Measurements from ENCODE around the gene APOF. TPM values are rescaled to one million over a fixed set of nuclear protein-coding genes. Genes with fewer than 3 reads are reported as not detected.

Gene APOF
- total and polyA plus RNA-seq, 2 of the 13 experiments (the other 11 are each of a cell fraction or from before 2014, with no cell fraction given) = 3.3 to 23.9 TPM

DNA sequence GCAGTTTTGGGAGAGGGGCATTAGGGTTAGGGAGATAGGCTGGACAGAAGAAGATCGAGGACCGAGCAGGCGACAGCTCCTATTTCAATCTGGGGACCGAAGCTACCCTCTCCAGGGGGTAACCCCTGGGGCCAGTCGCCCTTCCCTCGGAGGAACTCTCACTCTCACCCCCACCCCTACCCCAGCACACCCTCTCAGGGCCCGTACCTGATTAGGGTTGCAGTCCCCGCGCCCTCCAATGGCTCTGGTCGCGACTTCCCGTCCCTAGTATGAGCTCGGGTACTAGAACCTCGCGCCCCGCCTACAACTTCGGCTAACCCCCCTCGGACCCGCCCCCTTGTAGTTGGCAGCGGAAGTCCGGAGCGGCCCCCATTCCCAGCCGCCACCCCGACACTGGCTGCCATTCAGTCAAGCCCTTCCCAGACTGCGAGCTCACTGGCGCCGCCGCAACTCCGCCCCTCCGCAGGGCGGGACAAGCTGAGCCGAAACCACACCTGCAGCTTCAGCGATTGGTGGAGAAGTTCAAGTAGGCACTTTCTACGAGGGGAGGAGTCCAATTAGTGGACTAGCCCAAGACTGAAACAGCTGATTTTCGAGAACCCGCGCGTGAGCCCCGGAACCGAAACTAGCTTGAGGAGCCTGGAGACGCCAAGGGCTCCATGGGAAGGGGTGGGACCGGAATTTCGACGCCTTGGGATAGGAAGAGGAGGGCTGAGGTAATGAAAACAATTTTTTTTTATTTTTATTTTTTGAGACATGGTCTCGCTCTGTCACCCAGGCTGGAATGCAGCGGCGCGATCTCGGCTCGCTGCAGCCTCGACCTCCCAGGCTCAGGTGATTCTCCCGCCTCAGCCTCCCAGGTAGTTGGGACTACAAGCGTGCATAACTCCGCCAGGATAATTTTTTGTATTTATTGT, 2.5 kb downstream of the APOF start, which contains the start of gene STAT2 (continued):
- TF ChIP-seq GABPA (IDR thresholded peaks at IDR 0.05; ENCODE audit: low read depth, low read length) (peak; percentile 65), GABPA (CRISPR knock-in tag; IDR thresholded peaks at IDR 0.05; ENCODE audit: low read depth) (peak; percentile 88), ZNF143 (CRISPR knock-in tag; IDR thresholded peaks at IDR 0.05) (peak; percentile 83), HMGXB3 (CRISPR knock-in tag; IDR thresholded peaks at IDR 0.05; ENCODE audit: borderline replicate concordance) (0 out of 2 replicates have a peak, but pooled peaks have one; percentile 13), SIN3A (IDR thresholded peaks at IDR 0.05; ENCODE audit: borderline replicate concordance, low read depth, low read length) (peak; percentile 77; the same call in 1 of the 2 replicates), NFYB (CRISPR knock-in tag; IDR thresholded peaks at IDR 0.05) (peak; percentile 89), THAP11 (CRISPR knock-in tag; IDR thresholded peaks at IDR 0.05) (peak; percentile 82), GLI4 (CRISPR knock-in tag; IDR thresholded peaks at IDR 0.05; ENCODE audit: borderline replicate concordance) (no peak), HNRNPL (IDR thresholded peaks at IDR 0.05; ENCODE audit: low read depth, low read length) (0 out of 2 replicates have a peak, but pooled peaks have one; percentile 27), ZMAT3 (CRISPR knock-in tag; conservative IDR thresholded peaks at IDR 0.05) (peak; percentile 72), KLF12 (CRISPR knock-in tag; IDR thresholded peaks at IDR 0.05; ENCODE audit: borderline replicate concordance) (peak; percentile 44; the same call in 1 of the 2 replicates), ZSCAN12 (CRISPR knock-in tag; IDR thresholded peaks at IDR 0.05) (0 out of 2 replicates have a peak, but pooled peaks have one; percentile 39)
- TF ChIP-seq, protein P1, sequence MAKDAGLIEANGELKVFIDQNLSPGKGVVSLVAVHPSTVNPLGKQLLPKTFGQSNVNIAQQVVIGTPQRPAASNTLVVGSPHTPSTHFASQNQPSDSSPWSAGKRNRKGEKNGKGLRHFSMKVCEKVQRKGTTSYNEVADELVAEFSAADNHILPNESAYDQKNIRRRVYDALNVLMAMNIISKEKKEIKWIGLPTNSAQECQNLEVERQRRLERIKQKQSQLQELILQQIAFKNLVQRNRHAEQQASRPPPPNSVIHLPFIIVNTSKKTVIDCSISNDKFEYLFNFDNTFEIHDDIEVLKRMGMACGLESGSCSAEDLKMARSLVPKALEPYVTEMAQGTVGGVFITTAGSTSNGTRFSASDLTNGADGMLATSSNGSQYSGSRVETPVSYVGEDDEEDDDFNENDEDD (CRISPR knock-in tag; IDR thresholded peaks at IDR 0.05; ENCODE audit: borderline replicate concordance) = no peak
- TF ChIP-seq, protein P2, sequence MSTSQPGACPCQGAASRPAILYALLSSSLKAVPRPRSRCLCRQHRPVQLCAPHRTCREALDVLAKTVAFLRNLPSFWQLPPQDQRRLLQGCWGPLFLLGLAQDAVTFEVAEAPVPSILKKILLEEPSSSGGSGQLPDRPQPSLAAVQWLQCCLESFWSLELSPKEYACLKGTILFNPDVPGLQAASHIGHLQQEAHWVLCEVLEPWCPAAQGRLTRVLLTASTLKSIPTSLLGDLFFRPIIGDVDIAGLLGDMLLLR (CRISPR knock-in tag; IDR thresholded peaks at IDR 0.05) = 0 out of 2 replicates have a peak, but pooled peaks have one; percentile 62
- TF ChIP-seq, protein P3, sequence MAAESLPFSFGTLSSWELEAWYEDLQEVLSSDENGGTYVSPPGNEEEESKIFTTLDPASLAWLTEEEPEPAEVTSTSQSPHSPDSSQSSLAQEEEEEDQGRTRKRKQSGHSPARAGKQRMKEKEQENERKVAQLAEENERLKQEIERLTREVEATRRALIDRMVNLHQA (CRISPR knock-in tag; IDR thresholded peaks at IDR 0.05) = no peak
- TF ChIP-seq, protein P4, sequence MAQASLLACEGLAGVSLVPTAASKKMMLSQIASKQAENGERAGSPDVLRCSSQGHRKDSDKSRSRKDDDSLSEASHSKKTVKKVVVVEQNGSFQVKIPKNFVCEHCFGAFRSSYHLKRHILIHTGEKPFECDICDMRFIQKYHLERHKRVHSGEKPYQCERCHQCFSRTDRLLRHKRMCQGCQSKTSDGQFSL (CRISPR knock-in tag; IDR thresholded peaks at IDR 0.05) = 0 out of 2 replicates have a peak, but pooled peaks have one; percentile 41
- TF ChIP-seq, protein P5, sequence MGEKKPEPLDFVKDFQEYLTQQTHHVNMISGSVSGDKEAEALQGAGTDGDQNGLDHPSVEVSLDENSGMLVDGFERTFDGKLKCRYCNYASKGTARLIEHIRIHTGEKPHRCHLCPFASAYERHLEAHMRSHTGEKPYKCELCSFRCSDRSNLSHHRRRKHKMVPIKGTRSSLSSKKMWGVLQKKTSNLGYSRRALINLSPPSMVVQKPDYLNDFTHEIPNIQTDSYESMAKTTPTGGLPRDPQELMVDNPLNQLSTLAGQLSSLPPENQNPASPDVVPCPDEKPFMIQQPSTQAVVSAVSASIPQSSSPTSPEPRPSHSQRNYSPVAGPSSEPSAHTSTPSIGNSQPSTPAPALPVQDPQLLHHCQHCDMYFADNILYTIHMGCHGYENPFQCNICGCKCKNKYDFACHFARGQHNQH (CRISPR knock-in tag; IDR thresholded peaks at IDR 0.05) = 0 out of 2 replicates have a peak, but pooled peaks have one; percentile 18
- TF ChIP-seq, protein P6, sequence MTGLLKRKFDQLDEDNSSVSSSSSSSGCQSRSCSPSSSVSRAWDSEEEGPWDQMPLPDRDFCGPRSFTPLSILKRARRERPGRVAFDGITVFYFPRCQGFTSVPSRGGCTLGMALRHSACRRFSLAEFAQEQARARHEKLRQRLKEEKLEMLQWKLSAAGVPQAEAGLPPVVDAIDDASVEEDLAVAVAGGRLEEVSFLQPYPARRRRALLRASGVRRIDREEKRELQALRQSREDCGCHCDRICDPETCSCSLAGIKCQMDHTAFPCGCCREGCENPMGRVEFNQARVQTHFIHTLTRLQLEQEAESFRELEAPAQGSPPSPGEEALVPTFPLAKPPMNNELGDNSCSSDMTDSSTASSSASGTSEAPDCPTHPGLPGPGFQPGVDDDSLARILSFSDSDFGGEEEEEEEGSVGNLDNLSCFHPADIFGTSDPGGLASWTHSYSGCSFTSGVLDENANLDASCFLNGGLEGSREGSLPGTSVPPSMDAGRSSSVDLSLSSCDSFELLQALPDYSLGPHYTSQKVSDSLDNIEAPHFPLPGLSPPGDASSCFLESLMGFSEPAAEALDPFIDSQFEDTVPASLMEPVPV (CRISPR knock-in tag; IDR thresholded peaks at IDR 0.05) = 0 out of 2 replicates have a peak, but pooled peaks have one; percentile 25
